ENCODE data around the gene RASGRP4. TPM values are rescaled to one million over a fixed set of nuclear protein-coding genes. Genes with fewer than 3 reads are reported as not detected.

RASGRP4 gene
- total RNA-seq, 1 donor from 2014 or later: not detected

DNA sequence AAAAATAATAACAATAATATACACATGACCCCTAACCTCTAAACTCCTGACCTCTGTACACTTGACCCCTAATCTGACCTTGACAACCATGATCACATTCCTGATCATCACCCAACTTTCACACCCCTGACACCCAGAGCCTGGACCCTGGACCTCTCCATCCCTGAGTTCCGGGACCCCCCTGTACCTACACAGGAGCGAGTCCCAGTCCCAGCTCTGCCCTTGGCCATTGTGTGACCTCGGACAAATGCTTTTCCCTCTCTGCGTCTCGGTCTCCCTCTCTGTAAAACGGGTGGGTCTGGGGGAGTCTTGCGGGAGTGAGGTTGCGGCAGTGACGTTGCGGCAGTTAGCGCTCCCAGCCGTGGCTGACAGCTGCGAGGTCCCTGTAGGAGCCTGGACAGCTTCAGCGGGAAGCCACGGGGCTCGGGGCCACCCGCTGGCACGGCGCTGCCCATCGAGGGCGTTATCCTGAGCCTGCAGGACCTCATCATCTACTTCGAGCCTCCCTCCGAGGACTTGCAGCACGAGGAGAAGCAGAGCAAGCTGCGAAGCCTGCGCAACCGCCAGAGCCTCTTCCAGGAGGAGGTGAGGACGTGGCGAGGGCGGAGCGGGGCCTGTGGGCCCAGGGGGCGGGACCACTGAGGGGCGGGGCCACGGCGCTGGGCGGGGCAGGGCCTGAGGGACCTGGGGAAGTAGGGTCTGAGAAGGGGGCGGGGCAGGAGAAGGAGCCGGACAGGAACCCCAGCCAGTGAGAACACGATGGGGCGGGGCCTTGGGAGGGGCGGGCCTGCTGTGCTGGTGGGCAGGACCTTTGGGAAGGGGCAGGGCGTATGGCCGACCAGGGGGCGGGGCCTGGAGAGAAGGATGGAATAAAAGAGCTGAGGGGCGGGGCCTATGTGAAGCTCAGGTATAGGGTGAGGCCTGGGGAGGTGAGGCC, 26.7 kb upstream of the RASGRP4 start:
- no peak overlapping the region for H3K4me3 Mint-ChIP-seq (ENCODE audit: unreplicated experiment)

DNA sequence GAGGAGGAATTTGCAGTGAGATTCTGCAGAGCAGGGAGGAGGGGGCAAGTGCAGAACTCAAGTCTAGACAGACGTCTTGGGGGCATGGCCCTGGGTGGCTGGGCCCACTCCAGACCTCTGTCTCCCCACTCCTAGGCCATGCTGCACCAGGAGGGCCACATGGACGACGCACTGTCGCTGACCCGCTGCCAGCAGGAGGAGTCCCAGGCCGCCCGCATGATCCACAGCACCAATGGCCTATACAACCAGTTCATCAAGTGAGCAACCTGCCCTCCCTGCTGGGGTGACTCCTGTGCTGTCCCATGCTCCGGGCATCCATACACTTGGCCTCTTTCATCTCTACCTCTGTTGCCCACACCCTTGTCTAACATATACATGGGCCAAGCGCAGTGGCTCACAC, 25.6 kb upstream of the RASGRP4 start:
- TF ChIP-seq, protein P1, sequence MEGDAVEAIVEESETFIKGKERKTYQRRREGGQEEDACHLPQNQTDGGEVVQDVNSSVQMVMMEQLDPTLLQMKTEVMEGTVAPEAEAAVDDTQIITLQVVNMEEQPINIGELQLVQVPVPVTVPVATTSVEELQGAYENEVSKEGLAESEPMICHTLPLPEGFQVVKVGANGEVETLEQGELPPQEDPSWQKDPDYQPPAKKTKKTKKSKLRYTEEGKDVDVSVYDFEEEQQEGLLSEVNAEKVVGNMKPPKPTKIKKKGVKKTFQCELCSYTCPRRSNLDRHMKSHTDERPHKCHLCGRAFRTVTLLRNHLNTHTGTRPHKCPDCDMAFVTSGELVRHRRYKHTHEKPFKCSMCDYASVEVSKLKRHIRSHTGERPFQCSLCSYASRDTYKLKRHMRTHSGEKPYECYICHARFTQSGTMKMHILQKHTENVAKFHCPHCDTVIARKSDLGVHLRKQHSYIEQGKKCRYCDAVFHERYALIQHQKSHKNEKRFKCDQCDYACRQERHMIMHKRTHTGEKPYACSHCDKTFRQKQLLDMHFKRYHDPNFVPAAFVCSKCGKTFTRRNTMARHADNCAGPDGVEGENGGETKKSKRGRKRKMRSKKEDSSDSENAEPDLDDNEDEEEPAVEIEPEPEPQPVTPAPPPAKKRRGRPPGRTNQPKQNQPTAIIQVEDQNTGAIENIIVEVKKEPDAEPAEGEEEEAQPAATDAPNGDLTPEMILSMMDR (IDR thresholded peaks at IDR 0.05): no peak
- H3K36me3 Mint-ChIP-seq (ENCODE audit: unreplicated experiment): no peaks in the 10 kb centered on the region
- no peaks in the 10 kb centered on the region for H3K4me1 Mint-ChIP-seq (ENCODE audit: unreplicated experiment)
- no peak for DNase-seq (ENCODE audit: extremely low spot score, unreplicated experiment)
- H3K9me3 Mint-ChIP-seq (ENCODE audit: unreplicated experiment): no peaks in the 10 kb centered on the region
- H3K4me3 Mint-ChIP-seq (ENCODE audit: unreplicated experiment): no peak overlapping the region
- H3K27ac Mint-ChIP-seq (ENCODE audit: unreplicated experiment): no peak overlapping the region
- peaks cover 14% of the 10 kb centered on the region for H3K27me3 Mint-ChIP-seq (ENCODE audit: unreplicated experiment)

More for the DNA sequence above, 26.7 kb upstream of the RASGRP4 start:
- Mint-ChIP-seq H3K4me1 (ENCODE audit: unreplicated experiment) (no peaks in the 10 kb centered on the region), H3K27me3 (ENCODE audit: unreplicated experiment) (peaks cover 14% of the 10 kb centered on the region), H3K27ac (ENCODE audit: unreplicated experiment) (no peak overlapping the region), H3K36me3 (ENCODE audit: unreplicated experiment) (no peaks in the 10 kb centered on the region), H3K9me3 (ENCODE audit: unreplicated experiment) (no peaks in the 10 kb centered on the region)
- TF ChIP-seq, protein P1 (IDR thresholded peaks at IDR 0.05): no peak
- DNase-seq (ENCODE audit: extremely low spot score, unreplicated experiment): no peak

DNA sequence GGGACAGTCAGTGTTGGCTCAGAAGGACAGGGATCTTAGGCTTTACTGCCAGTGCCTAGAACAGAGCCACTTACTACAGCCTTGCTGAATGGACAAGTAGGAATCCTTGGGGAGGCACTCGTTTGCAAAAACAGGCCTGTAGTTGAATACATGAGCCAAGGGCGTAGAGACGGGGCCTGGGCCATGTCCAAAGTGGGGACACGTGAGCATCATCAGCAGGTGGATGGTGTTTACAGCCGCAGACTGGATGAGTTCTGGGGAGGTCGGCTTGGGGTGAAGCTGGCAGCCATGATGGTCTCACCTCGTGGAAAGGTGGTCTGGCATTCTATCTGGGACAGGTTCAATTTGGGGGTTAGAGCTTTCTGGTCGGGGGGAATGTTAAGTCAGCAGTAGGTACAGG, 25.0 kb upstream of the RASGRP4 start:
- H3K27ac Mint-ChIP-seq (ENCODE audit: unreplicated experiment): no peak overlapping the region
- H3K36me3 Mint-ChIP-seq (ENCODE audit: unreplicated experiment): no peaks in the 10 kb centered on the region
- no peak overlapping the region for H3K4me3 Mint-ChIP-seq (ENCODE audit: unreplicated experiment)
- no peaks in the 10 kb centered on the region for H3K9me3 Mint-ChIP-seq (ENCODE audit: unreplicated experiment)
- TF ChIP-seq, protein P1 (IDR thresholded peaks at IDR 0.05): no peak
- no peaks in the 10 kb centered on the region for H3K4me1 Mint-ChIP-seq (ENCODE audit: unreplicated experiment)
- no peak for DNase-seq (ENCODE audit: extremely low spot score, unreplicated experiment)
- peaks cover 14% of the 10 kb centered on the region for H3K27me3 Mint-ChIP-seq (ENCODE audit: unreplicated experiment)

DNA sequence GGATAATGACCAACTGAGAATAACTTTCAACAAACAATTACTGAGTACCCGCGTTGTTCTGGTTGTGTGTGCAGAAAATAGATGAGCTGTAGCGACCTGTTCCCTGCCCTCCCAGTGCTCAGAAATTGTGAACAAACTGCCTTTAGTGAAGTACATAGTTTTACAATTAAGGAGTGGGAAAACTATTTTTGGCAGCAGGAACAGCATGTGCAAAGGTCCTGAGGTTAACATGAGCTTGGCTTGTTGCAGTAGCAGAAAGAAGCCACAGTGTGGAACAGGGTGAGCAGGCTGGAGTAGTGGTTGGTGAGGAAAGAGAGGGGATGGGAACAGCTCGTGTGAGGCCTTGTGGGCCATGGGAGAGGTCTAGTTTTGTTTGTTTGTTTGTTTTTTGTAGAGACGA, 23.5 kb upstream of the RASGRP4 start:
- peaks cover 19% of the 10 kb centered on the region for H3K27me3 Mint-ChIP-seq (ENCODE audit: unreplicated experiment)
- no peak overlapping the region for H3K4me3 Mint-ChIP-seq (ENCODE audit: unreplicated experiment)
- no peak for DNase-seq (ENCODE audit: extremely low spot score, unreplicated experiment)
- H3K9me3 Mint-ChIP-seq (ENCODE audit: unreplicated experiment): no peaks in the 10 kb centered on the region
- no peaks in the 10 kb centered on the region for H3K4me1 Mint-ChIP-seq (ENCODE audit: unreplicated experiment)
- H3K36me3 Mint-ChIP-seq (ENCODE audit: unreplicated experiment): no peaks in the 10 kb centered on the region
- TF ChIP-seq, protein P1 (IDR thresholded peaks at IDR 0.05): no peak
- no peak overlapping the region for H3K27ac Mint-ChIP-seq (ENCODE audit: unreplicated experiment)

DNA sequence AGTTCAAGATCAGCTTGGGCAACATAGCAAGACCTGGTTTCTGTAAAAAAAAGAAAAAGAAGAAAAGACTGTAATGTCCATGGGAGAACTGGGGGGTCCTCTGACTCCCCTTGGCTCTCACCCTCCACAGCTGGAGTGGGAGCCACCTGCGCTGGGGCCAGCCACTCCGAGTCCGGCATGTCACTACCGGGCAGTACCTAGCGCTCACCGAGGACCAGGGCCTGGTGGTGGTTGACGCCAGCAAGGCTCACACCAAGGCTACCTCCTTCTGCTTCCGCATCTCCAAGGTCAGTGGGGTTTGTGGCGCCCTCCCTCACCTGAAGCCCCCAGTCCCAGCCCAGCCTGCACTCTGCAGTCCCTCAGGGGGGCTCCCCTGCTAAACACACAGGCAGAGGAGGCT, 22.2 kb upstream of the RASGRP4 start:
- Mint-ChIP-seq H3K4me1 (ENCODE audit: unreplicated experiment) (no peaks in the 10 kb centered on the region), H3K36me3 (ENCODE audit: unreplicated experiment) (no peaks in the 10 kb centered on the region), H3K27me3 (ENCODE audit: unreplicated experiment) (peaks cover 22% of the 10 kb centered on the region), H3K4me3 (ENCODE audit: unreplicated experiment) (no peak overlapping the region), H3K9me3 (ENCODE audit: unreplicated experiment) (no peaks in the 10 kb centered on the region), H3K27ac (ENCODE audit: unreplicated experiment) (no peak overlapping the region)
- TF ChIP-seq, protein P1 (IDR thresholded peaks at IDR 0.05): no peak
- no peak for DNase-seq (ENCODE audit: extremely low spot score, unreplicated experiment)
